SIG-M5 (cell line): ENCODE data around the gene CYP2E1.
"Not testable (repeated sequence)": the region's sequence is repeated elsewhere in the genome, so short reads cannot be mapped to it uniquely, and the experiment has no call there.

Experiments used
- DNase-seq: peaks from one replicate; lab custom pipeline; 2025; lab: John Stamatoyannopoulos, UW

The CYP2E1 gene

GRCh38 chr10:133569801-133570200, 42.6 kb downstream of the CYP2E1 start:
- DNase-seq = not testable (repeated sequence)

- DNase-seq = not testable (repeated sequence)
Measured at GRCh38 chr10:133572055-133572454, 44.9 kb downstream of the CYP2E1 start.

- not testable (repeated sequence) for DNase-seq
Measured at GRCh38 chr10:133573460-133573859, 46.3 kb downstream of the CYP2E1 start.

- DNase-seq = not testable (repeated sequence)
Measured at GRCh38 chr10:133577037-133577436, 49.9 kb downstream of the CYP2E1 start.
